MM.1S (cell line): Measurements from ENCODE around the gene DMPK.

Experiments used
- EZH2 ChIP-seq: fragments of 300-600 bp; sonication (generic); optimal IDR thresholded peaks from 2 replicates; pipeline ENCODE3; 2017; ENCODE audit warnings: low read depth, mild to moderate bottlenecking, antibody characterized with exemption, low read length, mixed read lengths
- EZH2phosphoT487 ChIP-seq: fragments of 300-600 bp; sonication (generic); IDR thresholded peaks from 2 replicates; pipeline ENCODE4 v1.6.1; 2018; ENCODE audit warnings: antibody characterized with exemption, low read length
- TF ChIP-seq, protein P1 (sequence below): fragments of 300-600 bp; sonication (generic); IDR thresholded peaks from 2 replicates; pipeline ENCODE4 v1.5.1; 2016; ENCODE audit warnings: antibody characterized with exemption, low read length, mixed read lengths

DNA sequence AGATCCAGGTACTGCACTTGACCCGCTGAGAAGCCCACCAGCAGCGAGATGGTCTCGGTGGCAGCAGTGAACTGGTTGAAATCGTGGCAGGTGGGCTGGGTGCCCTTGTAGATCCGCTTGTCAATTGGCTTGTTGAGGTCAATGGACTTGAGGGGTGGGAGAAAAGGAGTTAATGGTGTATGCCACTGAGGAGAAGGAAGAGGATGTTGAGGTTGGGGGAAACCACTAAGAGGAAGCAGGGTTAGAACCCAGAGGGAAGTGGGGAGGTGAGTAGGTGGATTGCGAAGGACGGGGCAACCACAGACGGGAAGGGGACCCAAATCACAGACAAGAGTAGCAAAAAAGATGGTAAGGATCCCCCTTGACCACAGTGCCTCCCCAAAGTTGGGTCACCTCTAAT is 8.7 kb upstream of the DMPK start:
- TF ChIP-seq, protein P1, sequence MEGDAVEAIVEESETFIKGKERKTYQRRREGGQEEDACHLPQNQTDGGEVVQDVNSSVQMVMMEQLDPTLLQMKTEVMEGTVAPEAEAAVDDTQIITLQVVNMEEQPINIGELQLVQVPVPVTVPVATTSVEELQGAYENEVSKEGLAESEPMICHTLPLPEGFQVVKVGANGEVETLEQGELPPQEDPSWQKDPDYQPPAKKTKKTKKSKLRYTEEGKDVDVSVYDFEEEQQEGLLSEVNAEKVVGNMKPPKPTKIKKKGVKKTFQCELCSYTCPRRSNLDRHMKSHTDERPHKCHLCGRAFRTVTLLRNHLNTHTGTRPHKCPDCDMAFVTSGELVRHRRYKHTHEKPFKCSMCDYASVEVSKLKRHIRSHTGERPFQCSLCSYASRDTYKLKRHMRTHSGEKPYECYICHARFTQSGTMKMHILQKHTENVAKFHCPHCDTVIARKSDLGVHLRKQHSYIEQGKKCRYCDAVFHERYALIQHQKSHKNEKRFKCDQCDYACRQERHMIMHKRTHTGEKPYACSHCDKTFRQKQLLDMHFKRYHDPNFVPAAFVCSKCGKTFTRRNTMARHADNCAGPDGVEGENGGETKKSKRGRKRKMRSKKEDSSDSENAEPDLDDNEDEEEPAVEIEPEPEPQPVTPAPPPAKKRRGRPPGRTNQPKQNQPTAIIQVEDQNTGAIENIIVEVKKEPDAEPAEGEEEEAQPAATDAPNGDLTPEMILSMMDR, result no peak
- TF ChIP-seq EZH2, result no peak
- no peak for TF ChIP-seq EZH2phosphoT487
